ENCODE results near the gene GID8.

GID8 gene

DNA sequence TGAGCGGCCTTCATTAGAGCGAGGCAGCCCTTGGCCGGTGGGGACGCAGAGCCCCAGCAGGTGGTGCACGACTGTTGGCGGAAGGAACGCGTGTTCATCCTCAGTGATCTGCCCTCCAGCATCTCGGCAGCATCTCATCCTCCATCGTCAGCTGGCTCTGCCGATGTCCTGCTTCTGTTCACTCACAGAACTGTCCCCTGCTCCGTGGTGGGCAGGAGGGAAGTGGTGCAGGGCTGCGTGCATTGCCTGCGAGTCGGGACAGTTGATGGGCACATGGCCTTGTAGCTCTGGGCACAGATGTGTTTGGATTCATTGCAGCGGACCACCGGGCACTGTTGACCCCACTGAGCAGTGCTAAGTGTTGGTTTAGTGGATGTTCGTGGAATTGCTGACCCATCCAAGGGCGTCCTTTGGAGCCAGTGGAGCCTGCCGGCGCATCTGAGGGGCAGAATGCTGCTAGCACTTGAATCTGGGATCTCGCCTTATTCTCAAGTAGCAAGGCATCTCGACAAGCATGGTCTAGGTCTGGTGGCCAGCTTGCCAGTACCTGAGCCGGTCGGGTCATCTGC is 7.9 kb downstream of the GID8 start:
- DNase-seq: no peak

DNA sequence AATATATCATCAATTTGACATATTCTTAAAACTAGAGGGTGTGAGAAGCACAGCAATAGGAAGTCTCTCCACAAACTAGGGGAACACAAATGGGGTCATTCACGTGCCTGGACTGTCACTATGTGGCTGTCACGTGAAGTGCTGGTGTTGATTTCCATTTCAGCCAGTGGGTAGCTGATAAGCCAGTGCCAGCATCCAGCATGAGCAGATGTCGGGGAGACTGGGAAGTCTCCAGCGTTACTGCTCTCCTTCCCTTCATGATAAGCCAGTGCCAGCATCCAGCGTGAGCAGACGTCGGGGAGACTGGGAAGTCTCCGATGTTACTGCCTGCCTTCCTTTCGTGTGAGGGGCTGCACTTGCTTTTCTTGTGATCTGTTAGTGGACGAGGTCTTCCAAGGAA is 9.0 kb downstream of the GID8 start:
- peak; percentile 79 for DNase-seq

DNA sequence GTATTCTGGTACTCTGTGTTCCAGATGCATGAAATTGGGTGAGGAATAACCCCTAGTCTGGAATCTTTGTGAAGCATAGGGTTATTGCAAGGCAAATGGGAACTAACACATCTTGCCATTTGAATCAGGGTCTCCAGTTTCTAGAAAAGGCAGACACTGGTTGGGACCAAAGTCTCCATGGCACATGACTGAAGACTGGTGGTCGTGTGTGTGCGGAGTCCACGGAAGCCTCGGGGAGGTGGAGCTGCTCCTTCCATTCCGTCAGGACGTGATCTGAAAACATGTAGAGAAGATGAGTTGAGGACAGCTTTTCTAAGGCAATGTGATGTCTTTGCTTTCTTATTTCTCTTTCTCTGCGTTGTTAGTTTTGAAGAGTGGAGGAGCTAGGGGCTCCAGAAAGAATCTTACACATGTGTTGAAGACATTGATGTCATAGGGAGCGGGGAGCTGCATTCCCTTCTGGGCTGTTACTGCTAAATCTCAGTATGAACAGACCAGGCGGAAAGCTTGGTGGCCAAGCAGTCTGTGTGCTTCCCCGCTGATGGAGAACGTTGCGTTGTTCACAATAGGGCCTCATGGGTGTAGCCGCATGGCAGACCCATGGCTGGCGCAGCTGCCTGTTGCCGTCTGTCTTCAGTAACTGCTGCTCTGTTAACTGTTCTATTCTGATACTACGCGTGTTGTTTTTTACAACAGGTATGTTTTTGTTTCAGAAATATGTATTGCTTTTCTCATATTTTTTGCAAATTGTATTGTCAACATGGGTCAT is 9.8 kb downstream of the GID8 start:
- DNase-seq: no peak

DNA sequence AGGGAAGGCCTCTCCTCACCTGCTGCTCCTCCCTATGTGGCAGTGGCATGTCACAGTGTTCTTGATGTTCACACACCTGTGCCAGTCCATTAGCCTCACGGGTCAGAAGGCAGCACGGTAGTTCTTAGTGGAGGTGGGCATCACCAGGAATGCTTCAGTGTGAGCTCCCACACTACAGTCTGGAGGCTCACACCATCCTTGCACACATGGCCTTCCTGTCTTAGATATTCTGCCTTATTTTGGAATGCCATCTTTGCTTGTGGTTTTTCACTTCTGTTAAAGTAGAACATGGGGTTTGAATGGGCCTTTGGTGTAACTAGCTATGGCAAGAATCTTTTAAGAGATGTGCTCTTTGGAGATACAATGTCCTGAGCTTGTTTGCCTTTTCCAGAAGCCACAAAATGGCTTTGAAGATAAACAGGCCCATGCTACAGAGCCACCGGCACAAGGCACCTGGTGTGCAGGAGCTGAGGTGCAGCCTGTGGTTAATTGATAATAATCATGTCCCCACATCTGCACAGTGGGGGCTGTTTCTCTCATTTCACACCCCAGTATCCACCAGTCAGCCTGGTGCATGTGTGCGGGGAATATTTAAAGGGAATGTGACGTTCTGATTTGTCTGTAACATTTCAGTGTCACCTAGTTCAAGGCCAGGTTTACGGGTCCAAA is 11.3 kb downstream of the GID8 start:
- peak; percentile 46 for DNase-seq

DNA sequence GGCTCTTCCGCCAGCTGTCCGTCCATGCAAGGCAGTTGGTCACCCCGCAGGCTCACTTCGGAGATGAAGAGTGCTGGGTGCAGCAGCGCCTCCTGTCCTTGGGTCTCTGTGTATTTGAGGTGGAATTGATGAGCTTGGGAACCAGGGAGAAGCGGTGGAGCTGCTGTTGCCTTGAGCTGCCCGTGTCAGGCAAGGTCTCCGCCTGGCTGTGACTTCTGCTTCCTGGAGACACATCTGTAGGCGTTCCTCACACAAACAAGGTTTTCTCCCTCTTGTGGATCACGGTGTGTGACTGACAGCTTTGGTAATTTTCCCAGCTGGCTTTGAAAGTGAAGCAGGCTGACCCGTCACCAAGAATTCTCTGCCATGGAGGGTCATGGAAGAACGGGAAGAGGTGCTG is 12.0 kb downstream of the GID8 start:
- no peak for DNase-seq

DNA sequence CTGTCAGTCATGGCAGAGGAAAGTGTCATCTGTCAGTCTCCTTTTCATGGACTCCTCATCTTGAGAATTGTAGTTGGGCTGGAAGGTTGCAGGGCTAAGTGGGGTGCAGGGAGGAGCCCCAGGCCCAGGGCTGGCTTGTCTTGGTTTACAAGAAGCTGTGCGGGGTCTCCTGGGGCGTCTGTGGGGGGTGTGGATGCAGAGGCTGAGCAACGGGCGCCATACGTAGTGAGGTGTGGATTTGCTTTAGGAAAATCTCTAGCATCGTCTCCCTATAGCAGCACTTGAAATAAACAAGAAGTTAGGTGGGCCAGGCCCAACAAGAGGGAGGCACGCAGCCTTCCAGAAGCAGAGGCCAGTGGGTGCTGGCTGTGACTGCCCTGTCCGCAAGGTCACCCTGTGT is 12.8 kb downstream of the GID8 start:
- no peak for DNase-seq

DNA sequence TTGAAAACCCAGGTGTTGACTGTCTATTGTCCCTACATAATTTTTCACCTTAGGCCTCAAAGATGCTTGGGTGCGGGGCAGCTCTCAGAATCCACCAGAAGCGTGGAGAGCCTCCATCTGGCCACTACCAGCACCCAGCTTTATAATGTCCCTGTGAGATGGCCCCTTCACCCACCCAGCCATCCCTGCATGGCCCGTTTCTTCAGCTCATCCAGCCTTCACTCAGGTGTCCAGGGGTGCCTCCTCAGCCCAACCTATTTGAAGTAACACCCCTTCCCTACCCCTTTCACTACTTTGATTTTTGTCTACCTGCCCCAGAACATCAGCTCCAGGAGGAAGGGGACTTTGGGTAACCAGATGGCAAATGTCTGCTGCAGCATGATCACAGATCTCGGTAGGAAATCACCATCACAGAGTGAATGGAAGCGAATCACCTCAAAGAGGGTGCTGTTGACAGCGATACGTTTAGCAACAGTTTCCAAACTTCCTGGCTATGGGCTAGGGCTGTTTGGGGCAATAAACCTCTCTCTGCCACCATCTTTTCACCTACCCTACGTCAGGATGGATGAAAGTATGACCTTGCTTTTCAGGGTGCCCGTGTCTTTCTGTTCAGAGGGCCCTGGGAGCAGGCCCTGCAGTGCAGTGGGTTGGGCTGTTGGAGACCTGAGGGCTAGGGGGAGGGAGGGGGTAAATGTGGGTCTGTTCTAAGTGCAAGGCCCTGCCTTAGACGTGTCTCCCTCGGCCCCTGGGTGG is 13.4 kb downstream of the GID8 start:
- DNase-seq: no peak

DNA sequence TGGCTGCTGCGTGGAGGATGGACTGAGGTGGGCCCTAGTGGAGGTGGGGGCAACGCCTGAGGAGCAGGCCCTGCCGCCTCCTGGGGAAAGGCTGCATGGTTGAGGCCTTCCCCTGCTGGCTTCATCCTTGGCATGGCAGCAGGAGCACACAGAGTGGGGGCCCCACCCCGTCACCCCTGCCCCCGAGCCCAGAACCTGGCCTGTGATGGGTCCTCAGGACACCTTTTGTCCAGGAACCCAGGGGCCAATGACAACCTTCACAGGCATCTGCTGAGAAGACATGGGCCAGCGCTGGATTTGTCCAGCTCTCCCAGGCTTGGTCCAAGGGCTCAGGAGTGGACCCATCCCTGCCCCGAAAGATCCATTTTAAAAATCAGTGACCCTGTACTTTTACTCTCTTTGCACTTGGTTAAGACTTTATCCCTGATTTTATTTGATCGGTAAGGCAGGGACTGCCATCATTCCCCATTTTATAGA is 14.0 kb downstream of the GID8 start:
- no peak for DNase-seq

DNA sequence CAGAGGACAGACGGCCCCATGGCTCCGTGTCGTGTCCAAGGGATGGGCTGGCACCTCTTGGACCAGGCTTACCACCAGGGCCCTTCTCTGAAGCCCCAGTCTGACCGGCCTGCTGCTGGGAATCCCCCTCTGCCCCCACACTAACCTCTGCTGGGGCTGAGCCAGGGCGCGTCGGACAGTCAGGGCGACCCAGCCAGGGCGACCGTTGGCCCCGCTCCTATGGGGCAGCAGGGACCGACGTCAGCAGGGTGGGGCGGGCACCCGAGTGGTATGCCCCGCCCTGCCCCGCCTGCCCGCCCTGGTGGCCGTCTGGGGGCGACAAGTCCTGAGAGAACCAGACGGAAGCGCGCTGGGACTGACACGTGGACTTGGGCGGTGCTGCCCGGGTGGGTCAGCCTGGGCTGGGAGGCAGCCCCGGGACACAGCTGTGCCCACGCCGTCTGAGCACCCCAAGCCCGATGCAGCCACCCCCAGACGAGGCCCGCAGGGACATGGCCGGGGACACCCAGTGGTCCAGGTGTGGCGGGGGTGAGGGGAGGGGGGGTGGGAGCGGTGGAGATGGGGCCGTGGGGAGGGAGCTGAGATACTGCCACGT is 14.5 kb downstream of the GID8 start, which contains the start of gene SLC17A9:
TSS of gene SLC17A9 (plus strand) at position 337 of the 595 bp plus-strand sequence. CDS start at position 459, 122 bp downstream.
- DNase-seq: peak; percentile 85

DNA sequence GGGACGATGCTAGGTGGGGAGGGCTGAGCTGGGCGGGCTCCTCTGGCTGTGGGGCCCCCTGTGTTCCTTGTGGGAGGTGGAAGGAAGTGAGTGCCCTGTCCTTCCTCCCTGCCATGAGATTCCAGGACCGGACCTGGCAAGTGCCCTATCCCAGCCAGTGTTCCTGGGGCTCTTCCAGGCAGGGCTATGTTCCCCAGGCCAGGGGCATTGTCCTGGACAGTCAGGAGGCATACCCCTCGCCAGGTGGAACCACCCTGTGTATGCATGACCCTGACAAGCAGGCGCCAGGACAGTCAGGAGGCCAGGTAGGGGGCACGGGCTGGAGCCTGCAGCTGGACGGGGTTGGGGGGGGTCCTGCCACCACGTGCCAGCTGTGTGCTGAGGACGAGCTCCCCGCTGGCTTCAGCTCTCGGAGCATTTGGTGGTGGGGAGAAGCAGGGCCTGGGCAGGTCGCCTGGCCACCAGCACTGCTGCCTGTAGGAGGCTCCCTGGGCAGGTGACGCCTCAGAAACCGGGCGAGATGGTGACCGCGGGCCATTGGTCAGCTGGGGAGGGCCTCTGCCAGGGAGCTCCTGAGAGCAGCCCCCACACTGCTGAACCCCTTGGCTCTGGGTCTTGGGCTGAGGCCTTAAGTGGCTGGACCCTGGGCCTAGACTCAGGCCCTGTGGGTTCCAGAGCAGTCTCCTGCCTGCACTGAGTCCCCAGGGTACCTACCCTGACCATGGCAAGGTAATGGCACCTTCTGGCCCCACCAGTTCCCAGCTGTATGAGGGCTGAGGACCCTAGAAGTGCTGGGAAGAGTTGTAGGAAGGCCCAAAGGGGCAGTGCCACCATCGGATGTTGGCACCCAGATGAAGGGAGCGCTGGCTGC is 15.3 kb downstream of the GID8 start:
- no peak for DNase-seq

DNA sequence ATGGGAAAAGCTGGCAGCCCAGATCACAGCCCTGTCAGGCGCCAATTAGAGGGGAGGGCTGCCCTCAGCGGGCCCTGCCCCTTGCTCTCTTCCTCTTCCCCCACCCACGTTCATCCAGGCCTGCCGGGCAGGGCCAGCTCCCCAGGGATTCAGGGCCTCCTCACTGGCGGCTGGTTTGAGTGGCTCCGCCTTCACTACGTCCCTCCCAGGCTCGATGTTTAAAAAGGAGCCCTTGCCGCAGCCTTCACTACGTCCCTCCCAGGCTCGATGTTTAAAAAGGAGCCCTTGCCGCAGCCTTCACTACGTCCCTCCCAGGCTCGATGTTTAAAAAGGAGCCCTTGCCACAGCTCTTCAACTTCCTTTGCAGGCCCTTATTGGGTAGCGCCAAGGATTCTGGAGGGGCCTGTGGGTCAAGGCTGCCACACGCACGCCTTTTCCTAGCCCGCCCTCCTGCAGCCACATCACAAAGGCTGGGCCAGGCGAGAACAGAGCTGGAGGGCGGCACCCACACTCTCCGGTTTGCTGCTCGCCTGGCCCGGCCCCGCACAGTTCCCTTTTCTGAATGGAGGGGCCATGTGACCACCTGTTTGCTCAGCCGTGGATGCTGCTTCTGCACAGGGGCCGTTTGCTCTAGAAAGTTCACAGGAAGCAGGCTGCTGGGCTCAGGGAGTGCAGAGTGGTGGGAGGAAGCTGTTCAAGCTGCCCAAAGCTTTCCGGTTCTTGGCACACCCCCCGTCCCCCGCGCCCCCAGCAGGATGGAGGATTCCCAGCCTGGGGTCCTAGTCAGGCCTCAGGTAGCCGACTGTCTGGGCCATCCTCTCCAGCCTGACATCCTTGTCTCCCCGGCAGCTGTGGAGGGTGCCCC is 16.1 kb downstream of the GID8 start:
- DNase-seq: peak; percentile 76

DNA sequence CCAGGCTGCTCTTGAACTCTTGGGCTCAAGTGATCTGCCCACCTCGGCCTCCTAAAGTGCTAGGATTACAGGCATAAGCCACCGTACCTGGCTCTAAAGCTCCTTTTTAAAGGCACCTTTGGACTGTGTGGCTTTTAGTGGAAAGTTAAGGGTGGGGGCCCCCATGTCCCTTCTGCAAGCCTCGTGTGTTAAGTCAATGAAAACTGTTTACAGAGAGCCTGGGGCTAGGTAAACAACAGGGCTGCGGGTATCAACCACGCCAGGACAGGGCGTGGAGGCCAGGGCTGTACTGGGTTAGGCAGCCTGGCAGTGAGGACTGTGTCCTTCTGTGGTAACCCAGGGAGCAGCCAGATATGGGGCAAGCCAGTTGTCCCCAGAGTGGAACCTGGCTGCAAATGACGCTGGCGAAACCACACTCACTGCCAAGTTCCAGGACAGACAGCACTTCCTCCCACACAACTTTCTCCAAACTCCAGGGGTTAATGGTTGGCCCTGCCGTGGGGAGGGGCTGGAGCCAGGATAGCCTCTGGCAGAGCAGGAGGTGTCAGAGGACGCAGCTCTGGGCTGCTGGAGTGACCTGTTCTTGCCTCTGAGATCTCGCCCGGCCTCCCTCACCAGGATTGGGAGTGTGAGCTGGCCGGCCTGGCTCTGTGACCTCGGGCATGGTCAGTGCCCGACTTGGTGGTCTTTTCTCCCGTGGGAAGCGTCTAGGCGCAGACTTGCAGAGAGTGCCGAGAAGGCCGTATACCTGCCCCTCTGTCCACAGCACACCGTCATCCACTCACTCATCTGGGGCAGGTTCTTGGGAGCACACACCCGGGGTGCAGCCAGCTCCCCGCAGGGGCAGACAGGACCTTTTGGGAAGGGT is 17.8 kb downstream of the GID8 start:
- peak; percentile 25 for DNase-seq

DNA sequence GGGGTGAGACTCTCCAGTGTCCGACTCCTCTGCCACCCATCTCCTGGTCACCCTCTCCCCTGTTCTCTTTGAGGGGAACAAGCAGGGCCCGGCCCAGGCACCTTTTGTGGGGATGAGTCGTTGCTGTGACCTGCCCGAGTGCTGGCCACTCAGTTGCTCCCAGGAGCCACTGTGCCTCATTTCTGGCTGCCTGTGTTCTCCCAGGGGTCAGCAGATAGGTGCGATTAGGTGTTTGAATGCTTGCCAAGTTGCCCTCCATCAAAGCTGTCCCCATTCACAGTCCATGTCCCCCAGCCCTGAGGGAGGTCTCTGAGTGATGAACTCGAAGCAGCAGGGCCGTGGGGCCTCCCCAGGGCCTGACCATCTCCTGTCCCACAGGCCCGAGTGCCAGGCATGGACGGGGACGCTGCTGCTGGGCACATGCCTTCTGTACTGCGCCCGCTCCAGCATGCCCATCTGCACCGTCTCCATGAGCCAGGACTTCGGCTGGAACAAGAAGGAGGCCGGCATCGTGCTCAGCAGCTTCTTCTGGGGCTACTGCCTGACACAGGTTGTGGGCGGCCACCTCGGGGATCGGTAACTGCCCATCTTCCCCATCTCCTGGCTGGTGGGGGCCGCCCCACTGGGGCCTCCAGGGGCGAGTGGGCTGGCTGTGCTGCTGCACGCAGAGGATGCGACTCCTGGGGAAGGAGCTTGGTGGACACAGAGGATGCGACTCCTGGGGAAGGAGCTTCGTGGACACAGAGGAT is 18.6 kb downstream of the GID8 start:
- no peak for DNase-seq

DNA sequence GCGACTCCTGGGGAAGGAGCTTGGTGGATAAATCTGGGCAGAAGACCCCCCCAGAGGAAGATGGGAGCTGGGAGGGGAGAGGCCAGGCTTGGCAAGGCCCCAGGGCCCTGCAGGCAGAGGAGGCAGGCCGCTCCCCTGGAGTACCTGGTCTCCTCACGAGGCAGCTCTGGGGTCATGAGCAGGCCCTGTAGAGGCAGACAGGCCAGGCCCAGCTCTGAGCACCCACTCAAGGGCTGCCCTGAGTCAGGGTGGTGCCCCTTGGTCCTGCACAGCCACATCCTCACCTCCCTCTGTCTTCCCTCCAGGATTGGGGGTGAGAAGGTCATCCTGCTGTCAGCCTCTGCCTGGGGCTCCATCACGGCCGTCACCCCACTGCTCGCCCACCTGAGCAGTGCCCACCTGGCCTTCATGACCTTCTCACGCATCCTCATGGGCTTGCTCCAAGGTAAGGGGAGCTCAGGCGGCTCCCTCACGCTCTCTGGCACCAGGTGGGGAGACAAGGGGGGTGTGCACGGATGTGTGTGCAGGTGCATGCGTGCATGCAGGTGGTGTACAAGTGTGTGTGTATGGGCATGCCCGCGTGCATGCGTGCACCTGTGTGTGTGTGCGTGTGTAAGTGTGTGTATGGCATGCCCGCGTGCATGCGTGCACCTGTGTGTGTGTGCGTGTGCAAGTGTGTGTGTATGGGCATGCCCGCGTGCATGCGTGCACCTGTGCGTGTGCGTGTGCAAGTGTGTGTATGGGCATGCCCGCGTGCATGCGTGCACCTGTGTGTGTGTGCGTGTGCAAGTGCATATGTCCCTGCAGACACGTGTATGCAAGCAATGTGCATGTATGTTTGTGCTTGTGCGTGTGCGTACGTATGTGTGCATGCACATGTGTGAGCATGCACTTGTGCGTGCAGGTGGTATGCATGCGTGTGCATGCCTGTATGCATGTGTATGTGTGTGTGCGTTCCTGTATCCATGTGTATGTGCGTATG is 19.5 kb downstream of the GID8 start:
- DNase-seq: no peak

DNA sequence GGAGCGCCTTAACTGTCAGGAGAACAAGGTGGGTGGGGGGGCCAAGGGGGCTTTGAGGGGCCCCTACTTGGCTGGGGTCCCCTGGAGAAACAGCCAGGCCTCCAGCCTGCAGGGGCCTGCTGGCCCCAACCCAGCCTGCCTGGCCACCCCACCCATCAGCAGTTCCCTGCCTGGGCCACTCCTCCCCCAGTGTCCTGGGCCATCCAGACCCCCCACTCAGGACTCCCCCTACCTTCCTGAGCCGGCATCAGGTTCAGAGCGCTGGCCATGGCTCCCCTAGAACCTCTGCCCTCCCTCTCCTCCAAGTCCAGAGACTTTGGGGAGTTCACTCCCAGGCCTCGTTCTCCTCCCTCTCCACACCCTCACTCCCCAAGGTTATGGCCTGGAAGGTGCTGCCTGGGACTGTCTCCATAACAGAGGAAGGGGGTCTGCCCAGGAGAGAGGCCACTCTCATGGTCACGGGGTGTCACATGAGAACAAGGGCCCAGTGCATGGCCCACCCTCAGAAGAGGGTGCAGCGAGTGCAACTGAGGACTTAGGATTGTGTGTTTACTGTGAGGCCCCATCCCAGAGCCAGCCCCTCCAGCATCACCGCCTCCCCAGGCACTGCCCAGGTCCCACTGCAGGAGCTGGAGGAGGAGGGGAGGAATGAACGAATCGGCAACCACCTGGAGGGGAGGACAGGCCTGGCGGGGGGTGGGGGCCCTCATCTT is 20.6 kb downstream of the GID8 start:
- DNase-seq: no peak

DNA sequence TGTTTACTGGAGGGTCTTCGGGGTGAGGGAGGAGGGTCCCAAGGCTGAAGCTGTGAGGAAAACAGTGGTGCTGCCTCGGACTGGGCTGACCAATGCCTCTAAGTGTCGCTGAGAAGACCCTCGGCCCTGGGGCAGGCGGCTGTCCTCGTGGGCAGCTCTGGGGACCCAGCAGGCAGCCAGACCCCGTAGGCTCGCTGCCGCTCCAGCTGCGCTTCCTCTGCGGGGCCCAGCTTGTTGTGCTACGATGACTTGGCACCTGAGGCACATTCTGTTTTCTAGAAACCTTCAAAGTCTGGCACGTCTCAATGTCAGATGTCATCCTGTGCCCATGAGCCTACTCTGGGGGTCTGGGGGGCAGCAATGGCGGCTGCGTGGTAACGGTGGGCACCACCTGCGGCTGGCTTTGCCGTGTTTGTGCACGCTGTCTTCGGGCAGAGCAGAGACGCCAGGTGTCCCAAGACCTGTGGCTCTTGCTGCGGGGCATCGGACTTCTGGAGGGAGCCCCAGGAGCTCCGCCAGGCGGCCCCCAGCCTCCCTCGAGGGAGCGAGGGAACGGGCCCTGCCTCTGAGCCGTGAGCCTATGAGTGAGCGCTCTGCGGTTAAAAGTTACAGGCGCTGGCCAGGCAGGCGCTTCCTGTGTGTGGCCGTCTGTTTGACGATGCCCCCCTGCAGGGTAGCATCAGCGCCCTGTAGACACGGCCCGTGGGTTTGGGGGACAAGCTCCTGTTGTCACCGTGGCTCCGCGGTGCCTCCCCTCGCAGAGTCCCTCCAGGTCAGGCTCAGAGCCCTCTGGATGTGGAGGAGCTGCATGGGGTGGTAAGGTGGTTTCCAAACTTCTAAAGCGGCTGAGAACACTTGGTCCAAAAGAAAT is 21.4 kb downstream of the GID8 start:
- no peak for DNase-seq

All from hematopoietic multipotent progenitor cell treated with erythropoietin and hydrocortisone succinate and interleukin-3 and kit ligand, for 8 days (in vitro differentiated cells).